HG02571 (cell line): ENCODE data around the gene NAXD.
"Not testable (repeated sequence)": the region's sequence is repeated elsewhere in the genome, so short reads cannot be mapped to it uniquely, and the experiment has no call there.

ENCODE experiments used
- ATAC-seq: cut with Tn5 transposase; IDR thresholded peaks from one replicate; pipeline ENCODE4 v1.9.1; 2021; ENCODE audit warnings: mild to moderate bottlenecking, moderate library complexity; ENCODE audit not compliant: unreplicated experiment

Gene NAXD

GRCh38 chr13:110615322-110616102, at the start of gene NAXD:
TSS of gene NAXD (plus strand) at chr13:110615545. CDS start at chr13:110615602, 57 bp downstream.
- ATAC-seq, result peak; percentile 75

GRCh38 chr13:110566171-110566570, 49.2 kb upstream of the NAXD start:
- no peak for ATAC-seq

DNA sequence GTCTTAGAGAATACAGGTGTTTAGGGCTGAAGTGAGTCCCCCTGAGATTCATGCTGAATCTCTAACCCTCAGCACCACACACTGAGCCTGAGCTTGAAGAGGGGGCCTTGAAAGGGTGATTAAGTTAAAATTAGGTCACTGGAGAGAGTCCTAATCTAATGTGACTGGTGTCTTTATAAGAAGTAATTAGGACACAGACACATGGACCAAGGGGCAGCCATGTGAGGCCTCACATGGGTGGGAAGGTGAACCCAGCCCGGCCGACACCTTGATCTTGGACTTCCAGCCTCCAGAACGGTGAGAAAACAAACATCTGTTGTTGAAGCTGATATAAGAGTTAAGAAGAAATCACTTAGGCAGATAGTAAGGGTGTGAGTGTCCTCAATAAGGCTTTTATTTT, 46.7 kb upstream of the NAXD start:
- no peak for ATAC-seq

GRCh38 chr13:110569962-110570361, 45.4 kb upstream of the NAXD start:
- ATAC-seq, result not testable (repeated sequence)

DNA sequence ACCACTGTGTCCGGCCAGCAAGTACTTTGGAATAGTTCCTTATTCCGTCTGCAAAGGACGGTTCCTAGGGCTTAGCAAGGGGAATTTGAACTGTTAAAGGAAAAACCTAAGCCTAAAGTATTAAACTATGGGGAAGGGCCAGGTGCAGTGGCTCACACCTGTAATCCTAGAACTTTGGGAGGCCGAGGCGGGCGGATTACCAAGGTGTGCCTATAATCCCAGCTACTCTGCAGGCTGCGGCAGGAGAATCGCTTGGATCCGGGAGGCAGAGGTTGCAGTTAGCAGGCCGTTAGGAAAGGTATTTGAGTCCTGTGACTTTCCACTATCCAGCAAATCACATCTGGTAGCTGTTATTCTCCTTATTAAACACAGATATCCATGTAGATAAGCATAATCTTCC, 44.5 kb upstream of the NAXD start:
- no peak for ATAC-seq

GRCh38 chr13:110571896-110572777, 43.2 kb upstream of the NAXD start:
- no peak for ATAC-seq

DNA sequence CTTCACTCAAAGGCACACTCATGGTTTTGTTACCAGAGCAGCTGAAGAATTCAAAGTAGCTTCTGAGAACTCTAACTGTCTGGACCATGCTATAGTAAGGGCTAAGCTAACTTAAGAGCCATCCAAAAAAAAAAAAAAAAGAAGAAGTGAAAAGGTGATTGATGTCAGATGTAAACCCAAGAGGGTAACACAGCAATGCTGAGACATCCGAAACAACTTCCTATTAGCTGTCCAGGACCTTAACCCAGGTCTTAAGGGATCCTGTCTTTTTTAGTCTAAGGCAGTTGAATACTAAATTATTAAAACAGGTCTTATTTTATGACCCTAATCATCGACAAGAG, 42.6 kb upstream of the NAXD start:
- no peak for ATAC-seq

DNA sequence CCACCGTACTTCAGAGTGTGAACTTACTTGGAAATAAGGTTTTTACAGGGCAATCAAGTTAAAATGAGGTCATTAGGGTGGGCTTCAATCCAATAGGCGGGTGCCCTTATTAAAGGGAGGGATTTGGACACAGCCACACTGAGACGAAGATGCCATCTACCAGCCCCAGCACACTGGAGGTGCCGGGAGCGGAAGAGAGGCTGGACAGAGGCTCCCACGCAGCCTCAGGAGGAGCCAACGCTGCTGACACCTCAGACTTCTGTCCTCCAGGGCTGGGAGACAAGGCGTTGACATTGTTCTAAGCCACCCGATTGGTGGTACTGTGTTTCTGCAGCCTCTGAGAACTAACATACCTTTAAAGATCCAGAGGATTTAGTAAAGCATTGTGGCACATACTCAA, 41.2 kb upstream of the NAXD start:
- ATAC-seq, result no peak

DNA sequence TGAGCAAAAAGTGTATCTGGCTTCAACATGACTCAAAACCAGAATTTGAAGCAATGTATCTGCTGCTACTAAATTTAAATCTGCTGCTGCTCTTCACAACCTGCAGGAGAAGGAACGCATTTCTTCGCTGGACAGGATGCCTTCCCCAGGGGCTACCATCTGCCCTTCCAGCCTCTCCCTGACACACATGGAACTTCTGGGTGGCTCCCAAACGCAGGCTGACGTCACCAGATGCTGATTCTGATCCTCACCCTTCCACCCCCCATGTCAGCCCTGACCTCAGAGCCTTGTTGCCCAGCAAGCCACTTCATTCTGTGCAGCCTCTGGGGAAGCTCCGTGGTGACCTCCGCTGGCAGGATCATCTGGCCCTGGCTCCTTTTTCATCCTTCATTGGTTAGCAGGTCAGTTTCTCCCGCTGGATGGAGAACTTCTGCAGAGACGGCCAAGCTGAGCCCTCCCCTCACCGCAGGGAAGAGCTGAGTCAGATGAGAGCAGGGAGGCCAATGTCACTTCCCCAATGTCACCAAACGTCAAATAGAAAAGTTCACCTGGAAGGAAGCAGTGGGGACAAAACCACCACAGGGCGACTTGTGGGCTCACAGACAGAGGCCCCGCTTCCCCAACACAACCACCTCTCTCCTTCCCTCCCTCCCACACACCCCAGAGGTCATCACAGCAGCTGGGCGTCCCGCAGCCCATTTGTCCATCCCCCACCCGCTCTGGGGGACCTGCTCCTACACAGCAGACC, 39.8 kb upstream of the NAXD start:
- ATAC-seq, result peak; percentile 83

GRCh38 chr13:110576070-110576394, 39.3 kb upstream of the NAXD start:
- no peak for ATAC-seq

DNA sequence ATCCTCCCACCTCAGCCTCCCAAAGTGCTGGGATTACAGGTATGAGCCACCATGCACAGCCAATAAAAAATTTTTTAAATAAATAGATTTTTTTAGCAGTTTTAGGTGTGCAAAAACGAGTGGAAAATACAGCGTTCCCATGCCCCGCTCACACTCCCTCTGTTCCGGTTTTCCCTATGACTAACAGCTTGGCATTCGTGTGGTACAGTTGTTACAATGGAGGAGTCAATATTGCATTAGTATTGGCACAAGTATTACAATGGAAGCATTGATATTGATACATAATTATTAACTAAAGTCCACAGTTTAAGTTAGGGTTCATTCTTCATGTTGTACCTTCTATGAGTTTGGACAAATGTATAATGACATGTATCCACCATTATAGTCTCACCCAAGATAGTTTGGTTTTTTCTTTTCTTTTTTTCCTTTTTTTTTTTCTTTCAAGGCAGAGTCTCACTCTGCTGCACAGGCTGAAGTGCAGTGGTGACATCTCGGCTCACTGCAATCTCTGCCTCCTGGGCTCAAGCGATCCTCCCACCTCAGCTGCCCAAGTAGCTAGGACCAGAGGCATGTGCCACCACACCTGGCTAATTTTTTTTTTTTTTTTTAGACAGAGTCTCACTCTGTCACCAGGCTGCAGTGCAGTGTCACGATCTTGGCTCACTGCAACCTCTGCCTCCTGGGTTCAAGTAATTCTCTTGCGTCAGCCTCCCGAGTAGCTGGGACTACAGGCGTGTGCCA, 38.4 kb upstream of the NAXD start:
- no peak for ATAC-seq

GRCh38 chr13:110578363-110578762, 37.0 kb upstream of the NAXD start:
- no peak for ATAC-seq

GRCh38 chr13:110580800-110581199, 34.5 kb upstream of the NAXD start:
- no peak for ATAC-seq

DNA sequence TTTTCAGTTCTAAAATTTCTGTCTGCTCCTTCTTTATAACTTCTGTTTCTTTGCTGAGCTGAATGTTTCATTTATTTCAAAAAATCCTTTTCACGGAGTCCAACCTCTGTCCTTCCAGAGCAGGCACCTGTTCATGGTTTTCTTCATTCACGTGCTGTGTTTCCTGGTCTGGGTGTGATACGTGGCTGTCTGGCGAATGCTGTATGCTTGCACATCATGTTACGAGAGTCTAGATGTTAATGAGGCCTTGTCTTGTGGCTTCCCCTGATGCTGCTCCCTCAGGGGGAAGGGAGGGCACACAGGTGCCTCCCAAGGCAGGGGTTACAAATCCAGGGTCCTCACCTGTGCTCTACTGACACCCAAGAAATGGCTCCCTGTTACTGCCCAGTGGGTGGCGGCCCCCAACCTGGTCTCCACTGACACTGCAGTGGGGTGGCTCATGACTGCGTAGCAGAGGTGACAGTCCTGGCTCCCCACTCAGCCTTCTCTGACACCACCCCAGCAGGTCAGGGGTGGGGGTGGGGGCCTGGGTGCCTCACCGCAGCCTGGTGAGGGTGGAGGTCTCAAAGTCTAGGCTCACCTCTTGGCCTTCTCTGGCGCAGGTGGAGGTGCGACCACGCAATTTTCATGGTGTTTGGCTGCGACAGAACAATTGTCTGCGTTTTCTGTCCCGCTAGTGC, 33.7 kb upstream of the NAXD start:
- ATAC-seq, result no peak

- ATAC-seq, result no peak
Measured at GRCh38 chr13:110582421-110582954, 32.9 kb upstream of the NAXD start.

GRCh38 chr13:110583178-110583865, 32.0 kb upstream of the NAXD start:
- no peak for ATAC-seq

DNA sequence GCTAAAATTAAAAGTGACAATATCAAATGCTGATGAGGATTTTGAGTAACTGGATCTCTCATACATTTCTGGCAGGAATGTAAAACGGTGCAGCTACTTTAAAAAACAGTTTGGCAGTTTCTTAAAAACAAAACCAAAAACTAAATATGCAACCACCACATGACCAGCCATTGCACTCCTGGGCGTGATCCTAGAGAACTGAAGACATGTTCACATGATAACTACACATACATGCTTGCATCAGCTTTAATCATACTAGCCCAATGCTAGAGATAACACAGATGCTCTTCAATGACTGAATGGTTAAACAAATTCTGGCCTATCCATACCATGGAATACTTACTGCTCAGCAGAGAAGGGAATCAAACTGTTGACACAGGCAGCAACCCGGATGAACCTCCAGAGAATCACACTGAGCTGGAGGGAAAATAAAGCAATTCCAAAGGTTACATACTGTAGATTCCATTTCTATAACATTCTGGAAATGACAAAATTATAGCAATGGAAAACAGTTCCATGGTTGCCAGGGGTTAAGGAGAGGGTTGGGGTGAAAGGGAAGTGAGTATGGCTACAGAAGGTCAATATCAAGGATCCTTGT, 25.5 kb upstream of the NAXD start:
- ATAC-seq, result no peak

- ATAC-seq, result no peak
Measured at GRCh38 chr13:110590577-110590976, 24.8 kb upstream of the NAXD start.

- no peak for ATAC-seq
Measured at GRCh38 chr13:110592665-110593064, 22.7 kb upstream of the NAXD start.
